Fibroblast of villous mesenchyme (primary cell): ENCODE results near the gene SMAD7. TPM values are rescaled to one million over a fixed set of nuclear protein-coding genes. Genes with fewer than 3 reads are reported as not detected.

ENCODE experiments used
- DNase-seq: peaks from one replicate; pipeline ENCODE4 v3.0.0-alpha.2; 2010; ENCODE audit warnings: low read depth
- H3K4me3 ChIP-seq: 2 replicates; pipeline ENCODE4 v1.5.1; 2011; ENCODE audit warnings: low read depth, mild to moderate bottlenecking, low read length
- total RNA-seq: library from RNA; depleted of rRNA; stranded (reverse); fragments of >200 nt; gene quantifications from 2 replicates; pipeline ENCODE4 v1.2.3, GENCODE V29; 2012
- TF ChIP-seq, protein P1 (sequence below): IDR thresholded peaks from 2 replicates; pipeline ENCODE4 v1.5.1; 2012; ENCODE audit warnings: low read depth, mild to moderate bottlenecking, low read length; ENCODE audit not compliant: insufficient read depth

Gene SMAD7
- total RNA-seq, 1 donor = 28.9 TPM

GRCh38 chr18:48901145-48902022, 49.4 kb downstream of the SMAD7 start:
- H3K4me3 ChIP-seq = no peak overlapping the region
- TF ChIP-seq, protein P1, sequence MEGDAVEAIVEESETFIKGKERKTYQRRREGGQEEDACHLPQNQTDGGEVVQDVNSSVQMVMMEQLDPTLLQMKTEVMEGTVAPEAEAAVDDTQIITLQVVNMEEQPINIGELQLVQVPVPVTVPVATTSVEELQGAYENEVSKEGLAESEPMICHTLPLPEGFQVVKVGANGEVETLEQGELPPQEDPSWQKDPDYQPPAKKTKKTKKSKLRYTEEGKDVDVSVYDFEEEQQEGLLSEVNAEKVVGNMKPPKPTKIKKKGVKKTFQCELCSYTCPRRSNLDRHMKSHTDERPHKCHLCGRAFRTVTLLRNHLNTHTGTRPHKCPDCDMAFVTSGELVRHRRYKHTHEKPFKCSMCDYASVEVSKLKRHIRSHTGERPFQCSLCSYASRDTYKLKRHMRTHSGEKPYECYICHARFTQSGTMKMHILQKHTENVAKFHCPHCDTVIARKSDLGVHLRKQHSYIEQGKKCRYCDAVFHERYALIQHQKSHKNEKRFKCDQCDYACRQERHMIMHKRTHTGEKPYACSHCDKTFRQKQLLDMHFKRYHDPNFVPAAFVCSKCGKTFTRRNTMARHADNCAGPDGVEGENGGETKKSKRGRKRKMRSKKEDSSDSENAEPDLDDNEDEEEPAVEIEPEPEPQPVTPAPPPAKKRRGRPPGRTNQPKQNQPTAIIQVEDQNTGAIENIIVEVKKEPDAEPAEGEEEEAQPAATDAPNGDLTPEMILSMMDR = no peak
- no peak for DNase-seq

DNA sequence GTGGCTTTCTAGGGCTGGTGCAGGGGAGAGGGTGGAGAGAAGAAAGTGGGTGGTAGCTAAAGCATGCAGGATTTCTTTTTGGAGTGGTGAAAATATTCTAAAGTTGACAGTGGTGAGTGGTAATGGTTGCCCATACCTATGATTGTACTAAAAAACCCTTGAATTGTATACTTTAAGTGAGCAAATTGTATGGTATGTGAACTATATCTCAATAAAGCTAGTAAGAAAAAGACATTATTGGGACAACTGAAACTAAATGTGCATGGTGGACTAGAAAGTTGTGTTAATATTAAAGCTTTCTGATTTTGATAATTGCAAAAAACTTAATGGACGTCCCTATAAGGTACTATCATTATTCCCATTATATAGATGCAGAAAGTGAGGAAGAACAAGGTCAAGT, 50.3 kb downstream of the SMAD7 start:
- H3K4me3 ChIP-seq = no peak overlapping the region
- TF ChIP-seq, protein P1 = no peak
- no peak for DNase-seq

- no peak for DNase-seq
- no peak overlapping the region for H3K4me3 ChIP-seq
- TF ChIP-seq, protein P1 = no peak
Measured at GRCh38 chr18:48899558-48900174, 51.1 kb downstream of the SMAD7 start.

DNA sequence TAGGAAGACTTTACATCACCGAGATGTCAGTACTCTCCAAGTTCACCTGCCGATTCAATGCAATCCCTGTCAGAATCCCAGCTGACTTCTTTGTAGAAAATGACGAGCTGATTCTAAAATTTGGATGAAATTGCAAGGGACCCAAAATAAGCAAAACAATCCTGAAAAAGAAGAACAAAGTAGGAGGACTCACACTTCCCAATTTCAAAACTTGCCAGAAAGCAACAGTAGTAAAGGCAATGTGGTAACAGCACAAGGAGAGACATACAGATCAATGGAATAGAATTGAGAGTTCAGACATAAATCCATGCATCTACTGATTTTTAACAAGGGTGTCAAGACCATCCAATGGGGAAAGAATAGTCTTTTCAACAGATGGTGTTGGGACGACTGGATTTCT, 52.2 kb downstream of the SMAD7 start:
- TF ChIP-seq, protein P1 = no peak
- no peak for DNase-seq
- no peak overlapping the region for H3K4me3 ChIP-seq

GRCh38 chr18:48897531-48897930, 53.2 kb downstream of the SMAD7 start:
- TF ChIP-seq, protein P1 = no peak
- DNase-seq = no peak
- H3K4me3 ChIP-seq = no peak overlapping the region

GRCh38 chr18:48896875-48897511, 53.8 kb downstream of the SMAD7 start:
- peak; percentile 74 for DNase-seq
- TF ChIP-seq, protein P1 = peak; percentile 52
- H3K4me3 ChIP-seq = no peak overlapping the region
